ENCODE data around the gene EFNA4. TPM values are rescaled to one million over a fixed set of nuclear protein-coding genes. Genes with fewer than 3 reads are reported as not detected.
A peak's percentile ranks its signal among the peaks of the same experiment; 100 is the strongest.

Gene EFNA4
- total RNA-seq, 1 experiment from 2014 or later = 9.8 TPM

GRCh38 chr1:155017946-155018316 is 45.6 kb upstream of the EFNA4 start (continued):
- TF ChIP-seq REST (IDR thresholded peaks at IDR 0.05; ENCODE audit: low read depth) (no peak), TCF7L2 (IDR thresholded peaks at IDR 0.05; ENCODE audit: borderline replicate concordance, extremely low read depth, insufficient read depth, insufficient read length) (no peak), FOSL1 (IDR thresholded peaks at IDR 0.05; ENCODE audit: low read depth) (no peak), RAD21 (IDR thresholded peaks at IDR 0.05; ENCODE audit: low read depth) (no peak), ATF3 (IDR thresholded peaks at IDR 0.05) (no peak)

- ChIA-PET RAD21 (ENCODE audit: low non-redundant PET in 1 of 2, low total read pairs in 2 of 2, uncharacterized antibody in 2 of 2, unreplicated experiment in 2 of 2) (no interaction called here), POLR2A (no interaction called here), CTCF (no interaction called here)
- DNase-seq (ENCODE audit: low read depth, low spot score) (no peak), ATAC-seq (no peak)
- Histone ChIP-seq H3K4me2 (ENCODE audit: low read length) (peak overlapping the region; percentile 82), H3K27me3 (ENCODE audit: insufficient read depth, low read length) (no peaks in the 10 kb centered on the region), H3K79me2 (ENCODE audit: insufficient read depth, low read length) (no peaks in the 10 kb centered on the region), H3K4me1 (ENCODE audit: control insufficient read depth in 1 of 2, insufficient read depth in 2 of 2, low read length in 2 of 2) (peaks cover 34 to 65% of the 10 kb centered on the region in 2 experiments), H2AFZ (ENCODE audit: low read depth, low read length, poor library complexity, severe bottlenecking) (no peak overlapping the region), H3K4me3 (replicated peaks in 1 of 2; ENCODE audit: low read depth in 1 of 2, low read length in 2 of 2) (no peak overlapping the region), H4K20me1 (ENCODE audit: insufficient read depth) (no peaks in the 10 kb centered on the region), H3K9me3 (ENCODE audit: control insufficient read depth in 1 of 2, insufficient read depth in 1 of 2, low read depth in 1 of 2, low read length in 2 of 2) (no peaks in the 10 kb centered on the region), H3K9me2 (ENCODE audit: insufficient read depth) (no peaks in the 10 kb centered on the region), H3K36me3 (ENCODE audit: control insufficient read depth in 1 of 2, insufficient read depth in 2 of 2, low read length in 2 of 2) (peaks cover 6 to 25% of the 10 kb centered on the region in 2 experiments; a peak in 3 of 4 replicates), H3K27ac (ENCODE audit: low read depth, low read length) (peak overlapping the region; percentile 20; the same call in 1 of the 2 replicates), H3K9ac (ENCODE audit: low read length) (0 out of 2 replicates have a peak overlapping the region, but pooled peaks have one; percentile 60)
- intact Hi-C loops (cut with micrococcal nuclease) = no loop called here
- TF ChIP-seq CBX3 (IDR thresholded peaks at IDR 0.05; ENCODE audit: low read depth) (no peak), EZH2 (IDR thresholded peaks at IDR 0.05) (no peak), ZNF274 (IDR thresholded peaks at IDR 0.05; ENCODE audit: low read depth, low read length) (no peak), ATF3 (IDR thresholded peaks at IDR 0.05) (no peak), POLR2AphosphoS5 (IDR thresholded peaks at IDR 0.05; ENCODE audit: low read depth, low read length) (no peak; the same call in 1 of the 2 replicates), ZBTB33 (IDR thresholded peaks at IDR 0.05; ENCODE audit: extremely low read depth, insufficient replicate concordance, low read length) (no peak), SP1 (IDR thresholded peaks at IDR 0.05; ENCODE audit: low read depth) (no peak), FOSL1 (IDR thresholded peaks at IDR 0.05; ENCODE audit: low read depth) (no peak), SRF (IDR thresholded peaks at IDR 0.05; ENCODE audit: low read depth) (no peak), POLR2A (IDR thresholded peaks at IDR 0.05; ENCODE audit: borderline replicate concordance, extremely low read depth, insufficient read depth, insufficient read length) (no peak), EZH2phosphoT487 (IDR thresholded peaks at IDR 0.05; ENCODE audit: borderline replicate concordance) (no peak)
- BruUV-seq (replicated peaks) = no TSS peak
Measured at GRCh38 chr1:155018617-155019348, 44.8 kb upstream of the EFNA4 start.
